ENCODE data around the gene CCDC102A. TPM values are rescaled to one million over a fixed set of nuclear protein-coding genes. Genes with fewer than 3 reads are reported as not detected.

Gene CCDC102A
- total RNA-seq, 1 donor from 2014 or later = 30.6 TPM

- H3K27ac Mint-ChIP-seq = peak overlapping the region; percentile 47
- H3K4me3 Mint-ChIP-seq = no peak overlapping the region
- DNase-seq (ENCODE audit: low spot score in 2 of 2, unreplicated experiment in 2 of 2) = no peak
- TF ChIP-seq CTCF (IDR thresholded peaks at IDR 0.05; ENCODE audit: unreplicated experiment) = no peak
- no peaks in the 10 kb centered on the region for H3K36me3 Mint-ChIP-seq
- H3K27me3 Mint-ChIP-seq (ENCODE audit: low read depth) = no peaks in the 10 kb centered on the region
- H3K4me1 Mint-ChIP-seq = peaks cover 14% of the 10 kb centered on the region
- no peaks in the 10 kb centered on the region for H3K9me3 Mint-ChIP-seq
These were observed 39.2 kb downstream of the CCDC102A start for GRCh38 chr16:57497121-57497520.

GRCh38 chr16:57493767-57494166 lies 42.6 kb downstream of the CCDC102A start:
- Mint-ChIP-seq H3K4me3 (no peak overlapping the region), H3K9me3 (no peaks in the 10 kb centered on the region), H3K27me3 (ENCODE audit: low read depth) (no peaks in the 10 kb centered on the region), H3K27ac (no peak overlapping the region), H3K36me3 (no peaks in the 10 kb centered on the region), H3K4me1 (no peaks in the 10 kb centered on the region)
- no peak for DNase-seq (ENCODE audit: low spot score in 2 of 2, unreplicated experiment in 2 of 2)
- TF ChIP-seq CTCF (IDR thresholded peaks at IDR 0.05; ENCODE audit: unreplicated experiment) = no peak

- Mint-ChIP-seq H3K9me3 (no peaks in the 10 kb centered on the region), H3K27ac (no peak overlapping the region), H3K4me3 (no peak overlapping the region), H3K27me3 (ENCODE audit: low read depth) (no peaks in the 10 kb centered on the region), H3K36me3 (no peaks in the 10 kb centered on the region), H3K4me1 (peaks cover 34% of the 10 kb centered on the region)
- DNase-seq (ENCODE audit: low spot score in 2 of 2, unreplicated experiment in 2 of 2) = no peak
- TF ChIP-seq CTCF (IDR thresholded peaks at IDR 0.05; ENCODE audit: unreplicated experiment) = no peak
These were observed 47.1 kb downstream of the CCDC102A start for GRCh38 chr16:57489229-57489628.

DNA sequence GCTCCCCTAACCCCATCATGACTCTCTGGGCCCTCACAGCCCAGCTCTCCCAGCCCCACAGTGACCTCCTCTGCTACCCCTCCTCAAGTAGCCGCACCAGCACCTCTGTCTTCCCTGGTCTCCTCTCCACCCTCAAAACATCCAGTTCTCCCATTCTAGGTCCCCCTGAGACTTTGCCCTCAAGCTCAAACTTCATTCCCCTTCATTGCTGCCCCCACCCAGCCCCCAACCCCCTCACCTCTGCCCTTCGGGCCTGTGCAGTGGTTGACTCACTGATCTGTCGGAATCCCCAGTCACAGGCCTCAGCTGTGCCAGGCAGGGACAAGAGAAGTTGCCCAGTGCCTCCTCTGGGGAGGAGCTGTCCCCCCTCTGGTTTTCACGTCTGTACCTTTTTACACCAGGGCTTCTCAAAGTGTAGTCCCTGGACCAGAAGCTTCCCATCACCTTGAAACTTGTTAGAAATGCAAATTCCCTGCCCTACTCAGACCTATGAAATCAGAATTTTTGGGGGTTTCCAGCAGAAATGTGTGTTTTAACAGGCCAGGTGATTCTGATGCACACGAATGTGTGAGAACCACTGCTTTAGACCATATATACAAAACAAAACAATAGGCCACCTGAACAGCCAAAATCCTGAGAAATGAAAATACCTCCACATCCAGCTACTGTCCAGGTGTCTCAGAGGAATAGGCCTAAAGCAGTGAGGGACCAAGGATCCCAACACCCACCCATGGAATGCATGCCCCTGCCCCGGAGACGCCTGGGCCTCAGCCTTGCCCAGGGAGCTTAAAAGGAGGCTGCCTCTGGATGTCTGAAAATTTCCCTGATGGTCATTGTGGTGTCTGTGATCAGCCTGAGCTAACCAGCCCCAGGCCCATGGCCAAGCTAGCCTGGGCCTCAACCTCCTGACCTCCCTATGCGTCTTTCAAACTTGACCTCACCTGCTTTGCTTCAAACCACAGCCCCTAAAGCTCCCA lies 49.2 kb downstream of the CCDC102A start:
- TF ChIP-seq CTCF (IDR thresholded peaks at IDR 0.05; ENCODE audit: unreplicated experiment) = no peak
- peak overlapping the region; percentile 97 for H3K27ac Mint-ChIP-seq

DNA sequence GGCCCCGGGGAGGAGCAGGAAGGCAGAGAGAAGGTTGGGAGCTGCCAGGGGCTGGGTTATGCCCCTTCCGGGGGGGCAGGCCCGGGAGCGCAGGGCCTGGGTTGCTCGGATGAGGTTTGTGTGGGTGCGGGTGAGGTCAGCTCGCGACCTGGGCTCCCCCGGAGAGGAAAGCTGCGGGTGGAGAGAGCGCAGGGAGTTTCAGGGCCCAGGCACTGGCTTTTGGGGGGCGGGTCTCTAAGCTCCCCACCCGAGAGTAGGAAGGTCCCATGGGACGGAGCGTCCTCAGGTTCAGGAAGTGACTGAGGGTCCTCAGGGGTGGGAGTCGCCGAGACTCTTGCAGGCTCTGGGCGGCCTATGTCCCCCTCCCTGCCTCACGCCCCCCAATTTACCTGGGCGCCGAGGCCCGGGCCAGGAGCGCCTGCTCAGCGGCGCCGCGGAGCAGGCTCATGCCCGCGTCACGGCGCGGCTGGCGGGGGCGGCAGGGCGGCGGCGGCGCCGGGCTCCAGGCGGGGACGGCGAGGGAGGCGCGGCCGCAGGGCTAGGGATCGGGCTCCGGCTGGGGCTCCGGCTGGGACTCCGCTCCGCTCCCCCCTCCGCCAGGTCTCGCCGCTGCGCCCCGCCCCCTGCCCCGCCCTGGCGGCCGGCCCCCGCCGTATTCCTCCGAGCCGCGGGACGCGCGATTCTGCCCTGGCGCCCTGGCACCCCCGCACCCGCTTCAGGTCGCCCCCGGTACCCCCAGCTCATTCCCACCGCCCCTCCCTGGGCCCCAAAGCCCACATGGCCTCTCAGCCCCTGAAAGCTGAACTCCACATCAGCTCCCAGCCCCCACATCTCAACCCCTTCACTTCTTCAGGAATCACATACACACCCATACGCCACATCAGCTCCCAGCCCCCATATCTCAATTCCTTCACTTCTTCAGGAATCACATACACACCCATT lies 50.2 kb downstream of the CCDC102A start, which contains the start of gene DOK4:
Gene DOK4, minus strand, starts transcription at position 578 of the 942 bp plus-strand sequence. CDS start 6,986 bp downstream, outside the sequence.
- Mint-ChIP-seq H3K9me3 (no peaks in the 10 kb centered on the region), H3K27ac (peak within 1 kb of the TSS; percentile 97), H3K36me3 (no peaks in the 10 kb centered on the region), H3K4me3 (peak within 1 kb of the TSS; percentile 92), H3K27me3 (ENCODE audit: low read depth) (no peaks in the 10 kb centered on the region), H3K4me1 (peaks cover 52% of the 10 kb centered on the region)
- peak; percentile 77 to 84 for DNase-seq (ENCODE audit: low spot score in 2 of 2, unreplicated experiment in 2 of 2)
- no peak for TF ChIP-seq CTCF (IDR thresholded peaks at IDR 0.05; ENCODE audit: unreplicated experiment)

More for the DNA sequence above, 49.2 kb downstream of the CCDC102A start:
- no peaks in the 10 kb centered on the region for H3K9me3 Mint-ChIP-seq
- no peaks in the 10 kb centered on the region for H3K36me3 Mint-ChIP-seq
- DNase-seq (ENCODE audit: low spot score in 2 of 2, unreplicated experiment in 2 of 2) = no peak
- peak overlapping the region; percentile 73 for H3K4me3 Mint-ChIP-seq
- H3K4me1 Mint-ChIP-seq = peaks cover 49% of the 10 kb centered on the region
- H3K27me3 Mint-ChIP-seq (ENCODE audit: low read depth) = no peaks in the 10 kb centered on the region
